AG04450 (cell line): ENCODE measurements around the gene TRIP10. TPM values are rescaled to one million over a fixed set of nuclear protein-coding genes. Genes with fewer than 3 reads are reported as not detected.

Experiments
- CTCF ChIA-PET: fragments of 300-600, 350-600 bp; formaldehyde crosslinking; extraction: SDS; loops from one replicate; lab custom pipeline; 2022; ENCODE audit warnings: antibody characterized with exemption, inconsistent platforms; lab: Charles Lee
- POLR2A ChIA-PET: fragments of 350-600 bp; formaldehyde crosslinking; extraction: SDS; loops from one replicate; lab custom pipeline; 2021; ENCODE audit warnings: antibody characterized with exemption, inconsistent platforms; lab: Yijun Ruan, JAX
- DNase-seq: peaks from one replicate; pipeline ENCODE4 v3.0.0-alpha.2; 2011; ENCODE audit warnings: low read depth, low spot score
- H3K27ac ChIP-seq: one replicate; pipeline ENCODE4 v1.5.1; 2012; ENCODE audit warnings: low read depth, low read length, control low read depth
- H3K27me3 ChIP-seq: one replicate; pipeline ENCODE4 v1.6.0; 2012; ENCODE audit warnings: low read length; ENCODE audit not compliant: control insufficient read depth, insufficient read depth
- H3K4me3 ChIP-seq: 2 replicates; pipeline ENCODE4 v1.5.1; 2011; ENCODE audit warnings: mild to moderate bottlenecking, low read depth, low read length, control low read depth
- H3K9me3 ChIP-seq: 2 replicates; pipeline ENCODE4 v1.5.1; 2012; ENCODE audit warnings: low read length; ENCODE audit not compliant: control insufficient read depth, insufficient read depth
- CTCF ChIP-seq: IDR thresholded peaks from 2 replicates; pipeline ENCODE4 v1.5.1; 2011; ENCODE audit warnings: low read depth, low read length, control low read depth, inconsistent platforms
- polyA plus RNA-seq: library from polyadenylated mRNA; depleted of rRNA; stranded (reverse); fragments of >200 nt; gene quantifications from 2 replicates; pipeline ENCODE4 v1.2.3, GENCODE V29; 2011

Gene TRIP10
- polyA plus RNA-seq, 1 experiment = 29.3 TPM

DNA sequence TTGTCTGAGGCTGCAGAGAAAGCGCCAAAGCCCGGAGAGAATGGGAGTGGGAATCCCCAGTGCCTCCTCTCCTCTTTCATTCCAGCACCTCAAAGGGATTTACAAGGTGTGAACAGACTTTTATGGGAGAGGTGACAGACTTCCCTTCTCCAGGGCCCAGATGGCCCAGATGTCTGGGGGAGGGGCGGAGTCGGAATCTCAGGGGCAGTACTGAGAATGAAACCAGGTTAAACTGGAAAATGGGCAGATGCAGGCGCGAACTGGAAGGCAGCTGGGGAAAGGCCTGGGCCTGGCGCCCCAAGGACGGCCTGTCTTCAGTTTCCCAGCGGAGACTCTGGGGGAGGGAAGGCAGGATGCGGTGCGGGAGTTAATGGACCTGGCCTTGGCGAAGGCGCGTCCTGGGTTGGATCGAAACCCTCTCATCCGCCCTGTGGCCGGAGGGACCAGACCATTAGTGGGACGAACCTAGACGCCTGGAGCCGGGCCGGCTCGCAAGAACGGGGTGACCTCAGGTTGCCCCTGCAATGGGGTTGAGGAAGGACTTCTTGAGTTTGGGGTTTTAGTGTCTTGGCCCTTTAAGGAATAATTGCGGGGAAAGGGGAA, 592 bp upstream of the TRIP10 start:
- ChIA-PET POLR2A (no interaction called here), CTCF (interaction anchor here (1.2 to 2.7 kb wide), 3 partner anchors 30 to 222 kb away, joined by 3 to 33 read pairs (median 14); no protein-coding TSS in a partner anchor)
- no peak for DNase-seq
- Histone ChIP-seq H3K9me3 (no peaks in the 10 kb centered on the region; the same call in 1 of the 2 replicates), H3K27ac (peak overlapping the region; percentile 33), H3K4me3 (peak overlapping the region; percentile 37), H3K27me3 (no peaks in the 10 kb centered on the region)
- TF ChIP-seq CTCF = no peak

DNA sequence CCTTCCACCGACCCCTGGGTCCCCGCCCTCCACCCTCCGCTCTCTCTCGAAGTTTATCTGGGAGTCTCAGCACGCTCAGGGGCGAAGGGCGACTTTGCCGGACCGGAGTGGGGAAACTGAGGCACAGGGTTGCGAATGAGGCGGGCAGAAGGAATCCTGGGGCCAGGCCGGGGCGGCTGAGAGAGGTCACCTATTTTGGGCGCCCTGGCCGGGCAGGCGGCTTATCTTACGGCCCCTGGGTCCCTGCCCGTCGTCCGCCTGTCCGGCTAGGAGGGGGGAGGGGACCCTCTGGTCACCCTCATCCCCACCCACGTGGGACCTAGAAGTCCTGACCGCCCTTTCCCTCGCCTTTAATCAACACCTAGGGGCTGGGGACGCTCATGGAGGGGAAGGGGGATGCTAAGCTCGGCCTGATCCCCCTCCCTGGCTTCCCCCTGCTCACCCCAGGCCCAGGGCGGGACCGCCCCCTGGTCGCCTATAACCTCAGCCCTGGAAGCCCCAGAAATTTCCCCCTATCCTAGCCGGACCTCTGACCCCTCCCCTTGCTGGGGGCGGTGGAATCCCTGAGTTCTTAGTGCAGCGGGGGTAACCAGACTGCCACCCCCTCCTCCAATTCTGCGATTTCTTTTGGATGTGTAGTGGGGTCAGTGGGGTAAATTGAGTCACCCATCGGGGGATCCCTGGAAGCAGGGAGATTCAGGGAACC, 556 bp downstream of the TRIP10 start:
- CTCF ChIA-PET = interaction anchor here (0.6 to 2.7 kb wide), 2 partner anchors 29 to 32 kb away, joined by 6 to 14 read pairs; no protein-coding TSS in a partner anchor
- Histone ChIP-seq H3K27ac (peak overlapping the region; percentile 31), H3K4me3 (peak overlapping the region; percentile 82), H3K9me3 (no peaks in the 10 kb centered on the region; the same call in 1 of the 2 replicates), H3K27me3 (no peaks in the 10 kb centered on the region)
- TF ChIP-seq CTCF = no peak
- no peak for DNase-seq
- POLR2A ChIA-PET = no interaction called here

DNA sequence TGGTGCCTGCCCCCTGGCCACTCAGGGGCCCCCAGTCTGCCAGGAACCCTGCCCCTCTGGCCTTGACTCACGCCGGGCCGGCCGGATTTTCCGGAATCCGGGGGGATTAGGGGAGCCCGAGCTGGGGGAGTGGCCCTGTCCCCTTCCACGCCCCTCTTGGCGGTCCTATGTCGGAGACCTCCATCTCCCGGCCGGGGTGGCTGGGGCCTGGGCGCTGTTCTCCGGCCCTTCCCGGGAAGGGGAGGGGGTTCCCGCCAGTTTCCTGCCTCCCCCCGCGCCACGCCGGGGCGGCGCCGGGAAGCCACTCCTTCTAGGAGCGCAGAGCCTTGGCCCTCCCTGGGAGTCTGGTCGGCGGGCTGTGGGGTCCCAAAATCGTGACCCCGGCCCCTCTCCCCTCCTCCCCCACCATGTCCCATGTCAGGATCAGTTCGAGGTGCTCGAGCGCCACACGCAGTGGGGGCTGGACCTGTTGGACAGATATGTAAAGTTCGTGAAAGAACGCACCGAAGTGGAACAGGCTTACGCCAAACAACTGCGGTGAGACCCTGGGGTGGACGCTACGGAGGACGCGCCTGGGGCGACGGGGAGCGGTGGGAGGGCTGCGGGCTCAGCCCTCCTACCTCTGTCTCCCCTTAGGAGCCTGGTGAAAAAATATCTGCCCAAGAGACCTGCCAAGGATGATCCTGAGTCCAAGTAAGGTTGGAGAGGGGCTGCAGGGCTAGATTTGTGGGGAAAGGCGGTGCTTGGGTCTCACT, 1.3 kb downstream of the TRIP10 start:
- no peak for DNase-seq
- H3K27ac ChIP-seq = peak overlapping the region; percentile 31
- ChIA-PET CTCF (interaction anchor here (0.6 kb wide), 1 partner anchor 31 kb away, joined by 6 read pairs; no protein-coding TSS in a partner anchor), POLR2A (no interaction called here)
- H3K9me3 ChIP-seq = no peaks in the 10 kb centered on the region; the same call in 1 of the 2 replicates
- no peaks in the 10 kb centered on the region for H3K27me3 ChIP-seq
- TF ChIP-seq CTCF = no peak
- H3K4me3 ChIP-seq = peak overlapping the region; percentile 82

DNA sequence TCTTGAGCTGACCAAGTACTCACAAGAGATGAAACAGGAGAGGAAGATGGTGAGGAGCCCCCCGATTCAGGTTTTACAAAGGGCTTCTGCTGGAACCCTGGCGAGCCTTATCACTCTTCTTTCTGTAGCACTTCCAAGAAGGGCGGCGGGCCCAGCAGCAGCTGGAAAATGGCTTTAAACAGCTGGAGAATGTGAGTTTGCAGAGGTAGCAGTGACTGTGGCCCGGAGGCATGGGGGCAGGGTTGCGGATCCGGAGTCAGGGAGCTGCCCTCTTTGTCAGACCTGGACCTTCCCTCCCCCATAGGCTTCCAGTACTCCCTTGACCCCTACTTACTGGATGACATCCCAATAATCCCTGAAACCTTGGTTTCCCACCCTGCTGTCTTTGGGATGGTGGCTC, 3.6 kb downstream of the TRIP10 start:
- CTCF ChIA-PET = no interaction called here
- Histone ChIP-seq H3K9me3 (no peaks in the 10 kb centered on the region; the same call in 1 of the 2 replicates), H3K27me3 (no peaks in the 10 kb centered on the region), H3K27ac (no peak overlapping the region), H3K4me3 (no peak overlapping the region)
- no peak for TF ChIP-seq CTCF
- DNase-seq = no peak
- POLR2A ChIA-PET = no interaction called here
